ENCODE measurements around the gene C17orf58.

GRCh38 chr17:68020409-68020756 lies 24.1 kb upstream of the C17orf58 start:
- TF ChIP-seq FOXM1 (IDR thresholded peaks at IDR 0.05; ENCODE audit: borderline replicate concordance, low read depth): no peak
- no peak for TF ChIP-seq TAF1 (IDR thresholded peaks at IDR 0.05; ENCODE audit: low read depth)
- TF ChIP-seq USF1 (IDR thresholded peaks at IDR 0.05): no peak
- no peak for TF ChIP-seq MAX (IDR thresholded peaks at IDR 0.05)
